Activated CD4-positive, alpha-beta T cell treated with anti-CD3 and anti-CD28 coated beads, Interleukin-2, amount 50 U/mL, for 16 hours (primary cell): ENCODE data around the gene RASSF5.

Source experiments
- DNase-seq: peaks from one replicate; pipeline ENCODE4 v3.0.0-alpha.2; 2020

RASSF5 gene, protein sequence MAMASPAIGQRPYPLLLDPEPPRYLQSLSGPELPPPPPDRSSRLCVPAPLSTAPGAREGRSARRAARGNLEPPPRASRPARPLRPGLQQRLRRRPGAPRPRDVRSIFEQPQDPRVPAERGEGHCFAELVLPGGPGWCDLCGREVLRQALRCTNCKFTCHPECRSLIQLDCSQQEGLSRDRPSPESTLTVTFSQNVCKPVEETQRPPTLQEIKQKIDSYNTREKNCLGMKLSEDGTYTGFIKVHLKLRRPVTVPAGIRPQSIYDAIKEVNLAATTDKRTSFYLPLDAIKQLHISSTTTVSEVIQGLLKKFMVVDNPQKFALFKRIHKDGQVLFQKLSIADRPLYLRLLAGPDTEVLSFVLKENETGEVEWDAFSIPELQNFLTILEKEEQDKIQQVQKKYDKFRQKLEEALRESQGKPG

DNA sequence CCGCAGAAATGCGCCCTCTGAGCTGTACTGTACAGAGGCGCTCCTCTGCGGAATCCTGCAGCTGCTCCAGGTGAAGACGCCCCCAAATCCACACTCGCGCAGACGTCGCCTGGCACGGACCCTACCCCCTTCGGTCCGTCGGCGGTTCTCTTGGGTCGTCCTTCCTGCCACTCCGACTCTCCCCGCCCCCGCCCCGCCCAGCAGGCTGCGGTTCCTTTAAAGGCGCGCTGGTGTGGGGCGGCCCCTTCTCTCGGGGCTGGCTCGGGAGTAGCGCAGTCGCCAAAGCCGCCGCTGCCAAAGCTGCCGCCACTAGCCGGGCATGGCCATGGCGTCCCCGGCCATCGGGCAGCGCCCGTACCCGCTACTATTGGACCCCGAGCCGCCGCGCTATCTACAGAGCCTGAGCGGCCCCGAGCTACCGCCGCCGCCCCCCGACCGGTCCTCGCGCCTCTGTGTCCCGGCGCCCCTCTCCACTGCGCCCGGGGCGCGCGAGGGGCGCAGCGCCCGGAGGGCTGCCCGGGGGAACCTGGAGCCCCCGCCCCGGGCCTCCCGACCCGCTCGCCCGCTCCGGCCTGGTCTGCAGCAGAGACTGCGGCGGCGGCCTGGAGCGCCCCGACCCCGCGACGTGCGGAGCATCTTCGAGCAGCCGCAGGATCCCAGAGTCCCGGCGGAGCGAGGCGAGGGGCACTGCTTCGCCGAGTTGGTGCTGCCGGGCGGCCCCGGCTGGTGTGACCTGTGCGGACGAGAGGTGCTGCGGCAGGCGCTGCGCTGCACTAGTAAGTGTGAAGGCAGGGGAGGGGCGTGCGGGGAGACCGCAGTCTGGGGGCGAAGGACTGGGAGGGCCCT is at the start of gene RASSF5:
Gene RASSF5 (plus strand): TSS at position 248 of the 846 bp plus-strand sequence. CDS start 72 bp downstream, at position 320.
- DNase-seq: peak; percentile 88

GRCh38 chr1:206459703-206460102 is 47.6 kb upstream of the RASSF5 start:
- DNase-seq: no peak

GRCh38 chr1:206460836-206461426 is 46.4 kb upstream of the RASSF5 start:
- DNase-seq: no peak

DNA sequence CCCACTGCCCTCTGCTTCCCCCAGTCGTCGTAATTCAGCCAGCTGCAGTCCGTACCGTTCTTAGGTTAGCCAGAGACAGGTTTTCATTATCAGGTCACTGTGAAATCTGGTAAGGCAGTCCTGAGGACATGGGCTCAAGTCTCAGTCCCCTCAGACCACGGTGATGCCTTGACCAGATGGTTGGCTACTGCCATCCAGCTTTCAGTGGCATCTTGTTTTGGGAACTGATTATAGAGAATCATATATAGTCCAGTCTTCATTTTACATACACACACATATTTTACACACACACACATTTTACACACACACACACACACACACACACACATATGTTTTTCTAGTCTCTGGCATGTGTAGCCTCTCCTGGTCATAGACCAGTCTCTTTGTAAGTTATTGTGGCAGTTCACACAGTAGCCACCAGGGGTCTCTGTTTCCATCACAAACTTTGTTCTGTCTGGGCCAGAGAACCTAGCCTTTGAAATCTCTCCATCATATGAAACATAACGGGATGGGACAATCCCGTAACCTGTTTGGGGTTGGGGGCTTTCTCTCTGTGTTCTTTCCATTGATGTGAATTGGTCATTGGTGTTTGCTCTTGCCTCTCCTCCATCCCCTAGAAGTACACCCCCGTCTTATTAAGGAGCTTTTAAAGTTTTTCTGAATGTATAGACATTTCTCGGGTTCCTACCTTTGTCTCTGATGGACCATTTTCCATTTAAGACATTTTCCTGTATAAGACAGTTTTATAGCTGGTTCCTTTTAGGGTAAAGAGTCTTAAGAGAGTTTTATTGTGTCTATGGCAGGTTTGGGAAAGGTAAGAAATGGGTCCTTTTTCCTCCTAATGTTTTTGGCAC is 45.5 kb upstream of the RASSF5 start:
- peak; percentile 82 for DNase-seq

GRCh38 chr1:206463137-206463536 is 44.2 kb upstream of the RASSF5 start:
- DNase-seq: no peak

DNA sequence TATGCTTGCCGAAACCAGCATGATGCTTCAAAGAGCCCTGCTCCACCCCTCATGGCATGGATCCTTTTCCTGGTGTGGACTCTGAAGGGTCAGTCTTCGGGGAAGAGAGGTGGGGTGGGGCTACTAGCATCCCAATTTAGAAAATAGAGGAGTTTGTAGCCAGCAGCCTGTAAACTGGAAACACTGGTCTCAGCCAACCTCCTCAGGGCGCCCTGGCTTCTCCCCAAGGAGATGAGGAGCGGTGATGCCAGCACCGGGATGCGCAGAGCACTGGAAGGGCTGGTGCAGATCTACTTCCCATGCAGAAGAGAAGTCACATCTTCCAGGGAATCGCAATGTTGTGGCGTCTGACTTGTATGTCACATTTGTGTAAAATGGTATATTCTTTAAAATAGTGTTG is 43.4 kb upstream of the RASSF5 start:
- no peak for DNase-seq

- DNase-seq: no peak
Measured at GRCh38 chr1:206464456-206464964, 42.8 kb upstream of the RASSF5 start.

DNA sequence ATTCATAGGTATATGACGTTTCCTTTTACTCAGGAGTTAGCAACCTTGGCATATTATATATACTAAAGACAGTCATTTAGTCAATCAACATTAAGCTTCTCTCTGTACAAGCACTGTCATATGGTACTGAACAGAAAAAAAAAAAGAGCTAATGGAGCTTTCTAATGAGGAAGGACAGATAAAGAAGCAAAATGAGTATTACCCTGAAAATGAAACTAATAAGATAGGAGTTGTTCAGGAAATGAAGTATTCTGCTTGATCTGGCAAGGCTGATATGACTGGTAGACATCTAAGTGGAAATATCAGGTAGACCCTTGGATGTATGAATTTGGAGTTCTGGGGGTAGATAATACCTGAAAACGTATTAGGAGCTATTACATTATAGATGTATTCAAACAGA is 41.4 kb upstream of the RASSF5 start:
- peak; percentile 57 for DNase-seq

- DNase-seq: no peak
Measured at GRCh38 chr1:206466840-206467649, 40.3 kb upstream of the RASSF5 start.

DNA sequence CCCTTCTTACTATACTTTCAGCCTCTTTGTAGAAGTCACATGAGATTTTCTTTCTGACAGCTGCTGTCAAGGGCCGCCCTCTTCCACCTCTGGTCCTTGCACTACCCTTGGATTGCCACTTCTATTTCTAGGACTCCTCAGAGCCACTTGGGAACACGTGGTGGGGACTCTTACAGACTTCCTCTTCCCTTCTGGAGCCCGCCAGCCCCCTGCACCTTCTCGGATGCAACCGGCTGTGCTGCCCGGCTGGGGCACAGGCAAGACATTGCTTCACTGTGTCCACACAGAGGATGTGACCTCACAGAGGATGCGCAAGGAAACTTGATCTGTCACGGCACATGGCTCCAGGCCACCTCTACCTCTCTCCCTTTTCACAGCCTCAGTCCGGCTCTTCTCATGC is 39.4 kb upstream of the RASSF5 start:
- no peak for DNase-seq

DNA sequence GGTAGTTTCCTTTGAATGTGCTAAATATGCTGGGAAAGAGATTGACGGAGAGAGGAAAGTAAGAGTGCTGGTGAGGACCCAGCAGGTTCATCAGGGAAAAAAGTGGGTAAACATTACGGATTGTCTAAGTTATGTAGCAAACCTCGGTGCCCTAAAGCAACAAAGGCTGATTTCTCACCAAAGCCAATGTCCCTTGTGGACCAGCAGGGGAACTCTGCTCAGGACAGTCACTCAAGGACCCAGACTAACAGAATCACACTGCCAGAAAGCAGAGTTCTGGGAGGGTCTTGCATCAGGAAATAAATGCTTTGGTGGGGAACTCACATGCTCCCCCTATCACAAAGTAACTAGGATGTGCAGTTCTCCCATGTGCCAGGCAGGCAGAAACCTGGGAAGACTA is 38.8 kb upstream of the RASSF5 start:
- no peak for DNase-seq

GRCh38 chr1:206469411-206469932 is 37.9 kb upstream of the RASSF5 start:
- no peak for DNase-seq

DNA sequence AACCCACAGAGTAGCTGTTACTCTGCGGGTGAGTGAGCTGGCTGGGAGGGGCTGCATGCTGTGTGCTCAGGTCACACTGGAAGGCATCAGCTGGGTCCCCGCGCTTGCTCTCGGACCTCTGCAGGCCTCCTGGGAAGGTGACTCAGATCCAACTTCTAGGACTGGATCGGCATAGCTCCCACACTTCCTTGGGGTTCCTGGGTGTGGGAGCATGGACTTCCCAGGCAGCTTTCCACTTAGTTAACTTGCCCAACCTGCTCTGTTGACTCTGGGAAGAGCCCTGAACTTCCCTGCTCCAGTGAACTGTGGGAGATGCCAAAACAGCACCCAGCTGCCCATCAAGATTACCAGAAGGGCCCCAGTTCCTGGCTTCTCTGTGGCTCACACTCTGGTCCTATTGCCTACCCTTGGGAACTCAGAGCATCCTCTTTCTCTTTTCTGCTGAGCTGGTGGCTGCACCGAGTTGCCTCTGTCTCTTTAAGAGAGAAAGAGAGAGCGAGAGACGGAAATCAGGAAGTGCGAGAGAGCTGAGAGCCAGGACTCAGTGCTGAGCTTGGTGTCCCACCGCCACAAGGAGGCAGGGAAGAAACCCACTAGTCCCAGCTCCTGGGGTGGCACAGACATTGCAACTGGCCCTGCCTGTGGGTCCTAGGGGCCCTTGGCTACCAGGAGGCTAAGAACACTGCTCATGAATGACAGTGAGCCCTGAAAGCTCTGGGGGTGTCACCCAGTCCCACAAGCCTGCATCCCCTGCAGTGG is 37.2 kb upstream of the RASSF5 start, which contains the start of gene IKBKE:
Gene IKBKE (plus strand): TSS at position 544 of the 759 bp plus-strand sequence. CDS start 2,752 bp downstream, outside the sequence.
- DNase-seq: peak; percentile 74

DNA sequence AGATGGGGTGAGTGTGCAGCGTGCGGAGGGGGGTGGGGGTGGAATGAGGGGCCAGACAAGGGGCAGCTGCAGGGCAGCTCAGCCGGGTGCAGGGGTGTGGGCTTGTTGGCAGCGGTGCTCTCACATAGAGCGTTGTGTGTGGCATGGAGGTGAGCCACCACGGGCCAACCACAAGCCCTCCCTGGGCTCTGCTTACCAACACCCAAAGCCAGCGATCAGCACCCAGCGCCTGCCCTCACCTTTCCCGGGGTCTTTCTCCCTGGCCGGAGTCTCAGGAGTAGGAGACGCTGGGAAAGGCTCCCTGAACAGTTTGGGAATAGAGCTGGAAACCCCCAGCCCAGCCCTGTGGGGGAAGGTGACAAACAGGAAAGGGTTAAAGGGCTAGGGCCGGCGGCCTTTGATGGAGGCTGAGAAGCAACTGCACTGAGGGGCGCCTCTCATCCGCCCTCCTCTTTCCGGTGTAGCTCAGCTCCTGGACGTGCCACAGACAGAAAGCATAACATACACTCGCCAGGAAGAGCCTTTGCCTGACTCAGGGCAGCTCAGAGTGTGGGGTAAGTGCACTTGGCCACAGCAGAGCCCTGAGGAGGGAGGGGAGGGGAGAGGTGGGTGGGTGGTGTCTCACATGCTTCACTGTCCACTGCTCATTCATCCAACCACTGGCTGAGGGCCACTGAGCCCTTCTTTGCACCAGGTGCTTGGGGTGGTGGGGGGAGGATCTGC is 36.5 kb upstream of the RASSF5 start:
- DNase-seq: peak; percentile 75

DNA sequence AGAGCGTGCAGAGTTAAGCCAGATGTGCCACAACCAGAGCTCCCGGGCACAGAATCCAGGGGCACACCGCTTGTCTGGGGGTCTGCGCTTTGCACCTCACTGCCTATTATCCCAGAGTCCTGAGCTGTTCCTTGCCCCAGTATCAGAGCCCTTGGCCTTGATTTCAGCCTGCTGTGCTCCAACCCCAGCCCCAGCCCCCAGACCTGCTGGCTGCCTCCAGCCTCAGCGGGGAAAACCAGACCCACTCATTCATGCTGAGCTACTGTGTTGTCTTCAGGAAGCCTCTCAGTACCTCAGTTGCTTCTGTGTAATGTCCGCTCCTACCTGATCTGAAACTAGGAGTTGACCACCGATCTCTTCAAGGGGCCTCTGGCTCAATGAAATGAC is 35.9 kb upstream of the RASSF5 start:
- no peak for DNase-seq

GRCh38 chr1:206472024-206472423 is 35.3 kb upstream of the RASSF5 start:
- no peak for DNase-seq

DNA sequence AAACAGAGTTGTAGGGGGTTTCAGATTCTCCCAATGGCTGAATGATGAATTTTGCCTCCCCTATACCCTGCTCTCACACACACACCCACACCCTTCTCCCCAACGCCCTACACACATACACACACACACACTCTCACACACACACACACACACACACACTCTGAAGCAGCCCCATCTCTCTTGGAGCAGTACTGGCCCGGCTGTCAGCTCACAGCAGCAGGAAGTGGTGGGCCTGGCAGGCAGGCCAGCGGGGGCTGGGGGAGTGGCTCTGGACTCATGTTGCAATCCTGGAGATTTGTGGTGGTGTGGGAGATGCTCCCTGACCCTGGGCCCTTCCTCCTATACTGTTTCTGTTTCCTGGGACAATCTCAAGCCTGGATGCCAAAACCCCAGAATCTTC is 34.9 kb upstream of the RASSF5 start:
- DNase-seq: peak; percentile 49

GRCh38 chr1:206472886-206473285 is 34.4 kb upstream of the RASSF5 start:
- no peak for DNase-seq

DNA sequence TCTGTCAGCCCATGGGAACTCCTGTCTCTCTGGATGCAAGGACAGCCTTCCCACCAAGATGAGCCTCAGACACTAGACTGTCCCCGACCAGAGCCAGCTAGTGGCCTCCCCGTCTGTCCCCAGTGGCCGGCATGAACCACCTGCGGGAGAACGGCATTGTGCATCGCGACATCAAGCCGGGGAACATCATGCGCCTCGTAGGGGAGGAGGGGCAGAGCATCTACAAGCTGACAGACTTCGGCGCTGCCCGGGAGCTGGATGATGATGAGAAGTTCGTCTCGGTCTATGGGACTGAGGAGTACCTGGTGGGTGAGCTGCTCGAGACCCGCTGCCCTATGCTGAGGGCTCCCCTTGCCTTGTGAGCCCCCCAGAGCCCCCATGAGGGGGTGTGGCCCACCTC is 31.3 kb upstream of the RASSF5 start:
- DNase-seq: no peak

GRCh38 chr1:206476591-206476990 is 30.7 kb upstream of the RASSF5 start:
- DNase-seq: no peak
